HG03571 (cell line): ENCODE results near the gene EPHB1.

Source experiments
- ATAC-seq: cut with Tn5 transposase; IDR thresholded peaks from one replicate; pipeline ENCODE4 v1.9.1; 2021; ENCODE audit not compliant: unreplicated experiment

The EPHB1 gene

DNA sequence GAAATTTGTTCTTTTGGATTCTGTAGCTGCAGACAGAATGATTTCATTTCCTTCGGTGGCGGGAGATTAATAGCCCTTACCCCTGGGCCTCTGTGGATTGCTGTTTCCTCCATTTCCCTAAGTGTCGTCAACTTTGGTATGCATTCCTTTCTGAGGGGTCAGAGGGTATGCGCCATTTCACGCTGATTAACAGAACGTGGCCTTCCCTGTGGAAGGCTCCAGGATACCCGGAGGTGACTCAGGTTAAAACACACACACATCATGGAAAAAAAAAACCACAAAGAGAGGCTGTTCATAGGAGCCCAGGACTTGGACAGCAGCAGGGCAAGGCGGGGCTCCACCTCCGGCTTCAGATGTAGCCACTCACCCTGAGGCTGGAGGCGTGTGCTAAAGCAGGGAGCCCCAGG lies 51.9 kb downstream of the EPHB1 start:
- no peak for ATAC-seq

DNA sequence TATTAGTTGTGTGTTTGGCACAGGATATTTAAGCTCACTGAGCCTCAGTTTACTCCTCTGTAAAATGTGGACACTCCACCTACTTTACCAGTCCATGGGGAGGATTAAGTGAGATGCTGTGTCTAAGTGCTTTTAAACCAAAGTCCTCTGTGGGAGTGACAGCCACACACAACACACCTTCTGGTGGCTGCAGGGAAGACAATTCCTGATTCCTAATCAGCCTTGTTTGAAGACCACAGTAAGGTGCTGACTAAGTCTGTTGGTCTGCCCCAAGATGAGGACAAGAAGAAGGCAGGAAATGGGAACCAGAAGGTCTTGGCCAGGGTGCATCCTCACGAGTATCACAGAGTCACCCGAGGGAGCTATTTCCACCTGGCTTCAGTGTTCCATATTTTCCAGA lies 52.3 kb downstream of the EPHB1 start:
- ATAC-seq, result no peak

DNA sequence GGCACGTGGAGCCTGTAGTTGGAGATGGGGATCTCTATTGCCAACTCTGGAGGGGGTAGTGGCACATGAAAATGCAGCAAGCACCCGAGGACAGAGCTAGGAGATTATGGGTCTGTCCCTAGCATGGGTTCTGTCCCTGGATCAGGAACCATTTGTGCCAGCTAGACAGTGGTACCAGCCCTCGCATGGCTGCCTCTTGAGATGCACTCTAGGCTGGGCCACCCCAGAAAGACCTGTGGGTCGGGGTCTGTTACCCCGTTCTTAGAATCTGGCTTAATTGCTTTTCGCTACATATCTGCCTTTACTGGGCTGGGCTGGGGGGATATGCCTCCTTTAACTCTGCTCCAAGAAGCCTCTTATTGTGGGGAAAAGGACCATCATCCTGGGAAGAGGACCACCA lies 54.5 kb downstream of the EPHB1 start:
- no peak for ATAC-seq

DNA sequence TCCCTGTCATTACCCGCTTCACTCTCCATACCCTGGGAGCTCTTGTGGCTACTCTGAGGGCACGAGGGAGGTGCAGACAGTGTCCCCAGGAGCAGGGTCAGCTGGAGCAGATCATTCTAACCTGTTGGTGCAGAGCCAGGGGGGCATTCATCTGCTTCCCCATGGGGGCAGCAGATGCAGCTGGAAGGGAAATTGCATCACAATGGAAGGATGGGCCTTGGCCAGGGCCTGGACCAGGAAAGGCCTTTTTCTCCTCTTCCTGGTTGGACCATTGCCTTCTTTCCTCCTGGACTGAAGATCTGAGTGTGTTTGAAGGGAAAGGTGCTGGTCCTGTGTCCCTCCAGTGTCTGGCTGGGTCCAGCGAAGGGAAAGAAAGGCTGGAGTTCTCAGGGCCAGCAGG lies 55.7 kb downstream of the EPHB1 start:
- ATAC-seq, result no peak

DNA sequence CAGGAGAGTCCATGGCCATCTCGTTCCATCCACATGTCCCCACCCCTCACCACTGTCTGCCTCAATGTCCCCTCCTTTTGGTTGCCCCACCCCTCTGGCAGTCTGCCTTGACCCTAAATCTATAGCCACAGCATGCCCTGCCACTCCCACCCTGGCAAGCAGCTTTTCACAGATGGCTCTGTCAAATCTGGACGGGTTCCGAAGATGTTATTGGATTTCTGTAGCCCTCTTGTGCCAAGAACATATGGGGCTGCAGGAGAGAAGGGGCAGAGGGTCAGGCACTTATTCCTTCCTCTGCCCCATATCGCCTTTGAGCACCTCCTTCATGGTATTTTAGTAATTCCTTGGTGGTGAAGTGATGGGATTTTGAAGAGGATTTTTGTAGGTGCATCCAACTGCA lies 57.1 kb downstream of the EPHB1 start:
- no peak for ATAC-seq

- ATAC-seq, result peak; percentile 95
These were observed 57.9 kb downstream of the EPHB1 start for GRCh38 chr3:134852893-134853351.

DNA sequence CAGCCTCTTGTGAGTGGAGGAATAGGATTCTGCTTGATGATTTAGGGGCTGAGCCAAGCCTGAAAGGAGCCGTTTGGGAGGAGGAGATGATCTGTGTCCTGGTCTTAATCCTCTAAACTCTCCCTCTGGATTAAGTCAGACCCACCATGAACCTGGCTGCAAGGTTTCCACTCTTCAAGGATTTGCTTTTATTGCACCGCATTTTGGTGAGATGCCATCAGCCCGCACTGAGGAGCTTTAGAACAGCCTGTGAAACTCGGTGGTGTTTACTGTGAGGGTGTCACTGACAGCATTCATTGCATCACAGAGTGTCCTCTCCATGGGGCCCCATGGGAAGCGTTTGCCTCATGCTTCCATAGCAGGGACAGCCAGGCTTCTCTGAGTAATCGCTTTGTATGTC lies 59.2 kb downstream of the EPHB1 start:
- no peak for ATAC-seq

- ATAC-seq, result no peak
These were observed 62.3 kb downstream of the EPHB1 start for GRCh38 chr3:134857356-134857755.

DNA sequence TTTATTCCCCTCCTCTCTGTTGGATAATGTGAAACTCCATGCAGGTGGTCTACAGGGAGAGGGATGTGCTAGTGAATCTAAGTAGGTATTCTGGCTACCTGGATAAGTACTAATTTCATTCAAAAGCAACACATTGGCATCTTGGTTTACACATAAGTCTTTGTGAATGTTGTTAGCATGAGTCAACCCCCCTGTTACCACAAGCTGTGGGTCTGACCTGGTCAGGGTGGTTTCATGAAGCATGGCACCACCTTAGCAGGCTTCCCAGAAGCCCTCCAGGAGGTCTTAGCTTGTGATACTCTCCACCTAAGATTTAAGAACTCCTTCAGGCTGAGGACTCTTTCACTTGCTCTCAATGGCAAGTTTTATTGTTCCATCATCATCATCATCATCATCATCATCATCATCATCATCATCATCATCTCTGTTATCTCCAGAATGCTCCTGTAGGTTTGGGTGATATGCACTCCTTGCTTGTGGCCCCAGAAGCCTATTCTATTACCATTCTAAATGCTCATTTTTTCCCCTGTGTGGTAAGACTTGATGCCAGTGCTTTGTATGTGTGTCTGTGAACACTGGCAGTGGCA lies 62.8 kb downstream of the EPHB1 start:
- no peak for ATAC-seq

GRCh38 chr3:134858441-134859035 lies 63.5 kb downstream of the EPHB1 start:
- no peak for ATAC-seq

DNA sequence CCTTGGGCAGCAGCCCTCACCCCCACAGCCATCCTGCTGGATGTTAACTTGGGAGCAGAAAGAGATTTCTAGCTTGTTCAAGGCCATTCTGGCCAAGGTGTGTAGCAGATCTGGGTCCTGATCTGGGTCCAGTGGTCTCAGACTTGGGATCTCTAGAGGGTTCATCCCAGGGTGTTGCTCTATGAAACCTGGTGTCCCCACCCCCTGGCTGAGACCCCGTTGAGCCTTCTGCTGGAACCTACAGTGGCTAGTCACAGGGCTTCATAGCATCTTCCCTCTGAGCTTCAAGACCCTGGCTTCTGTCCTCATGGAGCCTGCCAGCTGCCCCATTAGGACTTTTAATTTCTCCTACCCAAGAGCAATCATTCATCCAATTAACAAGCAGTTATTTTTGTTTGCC lies 64.3 kb downstream of the EPHB1 start:
- ATAC-seq, result no peak

DNA sequence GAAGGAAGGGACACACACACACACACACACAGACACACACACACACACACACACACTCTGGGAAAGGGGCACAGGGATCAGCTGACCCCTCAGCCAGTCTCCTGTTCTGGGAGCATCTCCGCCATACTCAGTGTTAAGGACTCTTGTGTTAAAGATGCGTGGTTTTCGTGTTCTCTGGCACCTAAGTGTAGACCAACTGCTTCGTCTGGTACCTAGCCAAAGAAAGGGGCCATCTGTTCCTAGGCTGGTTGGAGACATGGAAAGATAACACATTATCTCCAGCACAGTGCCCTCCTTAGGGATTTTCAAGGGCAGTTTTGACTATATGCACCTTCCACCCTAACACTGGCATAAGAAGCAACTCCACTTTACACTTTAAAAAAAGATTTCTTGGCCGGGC lies 65.1 kb downstream of the EPHB1 start:
- ATAC-seq, result no peak

- no peak for ATAC-seq
These were observed 68.9 kb downstream of the EPHB1 start for GRCh38 chr3:134863915-134864314.

- no peak for ATAC-seq
These were observed 69.6 kb downstream of the EPHB1 start for GRCh38 chr3:134864636-134865035.

GRCh38 chr3:134867277-134867676 lies 72.2 kb downstream of the EPHB1 start:
- ATAC-seq, result no peak

- no peak for ATAC-seq
These were observed 74.2 kb downstream of the EPHB1 start for GRCh38 chr3:134869153-134869726.

- ATAC-seq, result no peak
These were observed 76.8 kb downstream of the EPHB1 start for GRCh38 chr3:134871818-134872217.

DNA sequence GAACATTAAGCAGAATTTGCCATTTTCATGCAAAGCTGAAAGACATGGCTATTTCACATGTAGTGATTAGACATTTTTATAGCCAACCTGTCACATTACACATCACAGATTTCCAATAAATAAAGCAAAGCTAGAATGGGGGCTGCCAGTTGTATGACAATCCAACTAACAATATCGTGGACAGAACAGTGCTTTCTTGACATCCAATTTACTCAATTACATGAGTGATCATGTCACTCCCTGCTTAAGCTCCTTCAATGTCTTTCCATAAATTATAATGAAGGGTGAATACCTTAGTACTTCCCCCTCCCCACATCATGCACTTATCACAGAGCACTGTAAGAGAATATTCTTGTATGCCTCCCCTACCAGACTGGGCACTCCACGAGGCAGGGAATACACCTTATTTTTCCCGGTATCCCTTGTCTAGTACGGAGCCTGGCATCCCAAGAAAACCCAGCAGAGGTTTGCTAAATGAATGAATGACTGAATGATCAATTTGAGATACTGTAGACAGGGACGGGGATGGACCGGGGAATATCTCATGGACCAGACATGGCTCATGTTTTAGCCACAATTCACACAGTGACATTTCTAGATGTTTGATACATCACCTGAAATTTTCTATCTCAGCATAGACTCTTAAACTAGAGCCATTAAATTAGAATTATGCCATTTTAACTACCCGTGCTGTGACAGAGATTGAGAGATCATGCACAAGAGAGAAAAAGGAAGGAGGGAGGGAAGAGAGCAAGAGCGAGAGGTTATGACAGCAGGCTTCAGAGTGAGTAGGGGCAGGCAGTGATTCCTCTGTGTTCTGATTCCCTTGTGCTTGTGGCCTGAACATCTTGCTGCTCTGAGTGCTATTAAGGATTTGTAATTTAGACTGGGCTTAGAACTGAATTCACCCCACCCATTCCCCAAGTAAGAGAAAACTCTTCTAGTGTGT lies 77.7 kb downstream of the EPHB1 start:
- ATAC-seq, result no peak

GRCh38 chr3:134873789-134874188 lies 78.7 kb downstream of the EPHB1 start:
- ATAC-seq, result no peak

DNA sequence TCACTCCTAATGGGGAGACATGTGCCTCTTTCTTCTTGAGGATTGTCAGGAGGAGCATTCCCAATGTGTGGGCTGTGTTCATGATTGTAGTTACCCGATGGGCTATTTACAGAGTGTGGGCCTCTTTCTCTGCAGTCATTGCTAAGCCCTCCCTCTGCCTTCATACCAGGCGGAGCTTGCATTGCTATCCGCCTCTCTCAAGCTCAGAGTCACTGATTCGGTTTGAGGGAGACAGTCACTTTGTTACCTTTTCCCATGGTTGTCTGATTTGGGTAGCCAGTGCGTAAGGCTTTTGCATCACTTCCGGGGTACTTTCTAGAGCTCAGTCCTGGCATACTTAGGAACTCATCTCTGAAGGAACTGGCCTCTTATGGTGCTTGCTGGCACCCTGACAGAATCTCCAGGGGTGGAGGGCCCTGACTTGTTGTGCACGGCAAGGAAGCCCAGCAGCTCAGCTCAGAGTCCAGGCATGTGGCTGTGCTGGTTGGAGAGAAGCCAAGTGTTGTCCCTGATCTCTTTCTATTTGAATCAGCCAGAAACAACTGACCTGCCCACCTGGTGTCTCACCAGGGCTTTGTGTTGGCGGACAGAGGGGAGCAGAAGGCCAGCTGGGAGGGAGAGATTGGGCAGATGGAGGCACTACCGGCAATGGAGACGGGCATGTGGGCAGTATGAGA lies 79.8 kb downstream of the EPHB1 start:
- no peak for ATAC-seq

DNA sequence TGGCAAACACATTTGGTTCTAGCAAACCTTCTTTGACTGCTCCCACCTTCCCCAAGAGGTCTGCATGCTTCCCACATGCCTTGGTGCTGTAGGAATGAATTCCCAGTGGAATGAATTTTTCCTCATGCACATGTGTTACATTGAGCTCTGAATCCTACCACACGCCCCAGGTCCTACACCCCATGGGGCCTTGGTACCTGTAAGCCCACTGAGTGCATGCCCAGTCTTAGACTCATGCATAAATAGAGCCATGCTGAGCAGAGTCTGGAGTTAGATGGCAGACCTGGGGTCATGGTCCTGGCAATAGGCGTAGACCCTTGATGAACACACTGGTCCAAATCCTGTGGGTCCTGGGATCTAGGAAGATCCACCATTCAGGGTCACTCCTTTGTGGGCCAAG lies 81.8 kb downstream of the EPHB1 start:
- ATAC-seq, result no peak
